Sigmoid colon (tissue), 7 donors: Measurements from ENCODE around the gene VPS33B. TPM values are rescaled to one million over a fixed set of nuclear protein-coding genes. Genes with fewer than 3 reads are reported as not detected.

Experiments
- DNase-seq: peaks from one replicate; pipeline ENCODE4 v3.0.0-alpha.2; 2019
- H3K27ac ChIP-seq, 4 donors: fragments of 200-600 bp; sonication (generic); one replicate each; pipeline ENCODE4 v1.5.1; 2016 to 2019; ENCODE audit warnings: mild to moderate bottlenecking in 1 of 4
- H3K27me3 ChIP-seq, 3 donors: fragments of 200-600 bp; sonication (generic); one replicate each; pipeline ENCODE4 v1.5.1; 2019; ENCODE audit warnings: mild to moderate bottlenecking in 1 of 3
- H3K36me3 ChIP-seq, 4 donors: fragments of 200-600 bp; sonication (generic); one replicate each; pipeline ENCODE4 v1.5.1; 2016 to 2019
- H3K4me1 ChIP-seq, 4 donors: fragments of 200-600 bp; sonication (generic); one replicate each; pipeline ENCODE4 v1.5.1; 2017 to 2019
- H3K4me3 ChIP-seq, 4 donors: fragments of 200-600 bp; sonication (generic); one replicate each; pipeline ENCODE4 v1.5.1; 2017 to 2019; ENCODE audit warnings: mild to moderate bottlenecking in 2 of 4, moderate library complexity in 1 of 4
- H3K9me3 ChIP-seq, 4 donors: fragments of 200-600 bp in 3 of 4; sonication (generic) in 3 of 4; one replicate each; pipeline versions ENCODE4 v1.5.1 to v1.6.1; 2013 to 2019
- CTCF ChIP-seq, 4 experiments: fragments of 450-650 bp in 3 of 4; fragments of 200-600 bp in 1 of 4; IDR thresholded peaks; one replicate each; pipeline ENCODE4 v1.5.1; 2016 to 2019; ENCODE audit warnings: antibody characterized with exemption in 4 of 4, mild to moderate bottlenecking in 3 of 4, moderate library complexity in 2 of 4
- EP300 ChIP-seq, 4 donors: sonication (generic); formaldehyde crosslinking; IDR thresholded peaks; one replicate each; pipeline ENCODE4 v1.6.1; 2017; ENCODE audit warnings: antibody characterized with exemption in 4 of 4
- POLR2A ChIP-seq, 2 donors: fragments of 450-650 bp; IDR thresholded peaks; one replicate each; pipeline ENCODE4 v1.6.1; 2016; ENCODE audit warnings: antibody characterized with exemption in 2 of 2, mild to moderate bottlenecking in 2 of 2, moderate library complexity in 2 of 2
- POLR2AphosphoS5 ChIP-seq, 4 donors: sonication (generic); formaldehyde crosslinking; IDR thresholded peaks; one replicate each; pipeline ENCODE4 v1.6.1; 2017; ENCODE audit warnings: antibody characterized with exemption in 4 of 4
- WGBS, 2 donors: extraction: QIAGEN DNeasy Blood & Tissue Kit; methylation state at CpG; one replicate each; pipeline ENCODE4 v1.1.7; 2013; 5-methylcytosine and 5-hydroxymethylcytosine counted together
- intact Hi-C: fragments of 100-400 bp; cut with DNase I; formaldehyde crosslinking; loops from one replicate; pipeline ENCODE4 v1.15.1; 2023
- polyA plus RNA-seq, 3 donors: library from polyadenylated mRNA; stranded (reverse); fragments of 200-250 nt; gene quantifications; one replicate each; pipeline ENCODE4 v1.2.3, GENCODE V29; 2013
- total RNA-seq, 4 donors: library from RNA; depleted of rRNA; stranded (reverse); fragments of >200 nt; gene quantifications; one replicate each; pipeline ENCODE4 v1.1.0, GENCODE V29; 2016
- donor health status: healthy with polysubstance abuse.
- donor health status: Bipolar disorder and iron deficiency.
- donor health status: healthy.

Gene VPS33B
- total and polyA plus RNA-seq, 7 donors = 6.6 to 13.4 (median 8.3) TPM

GRCh38 chr15:91027677-91028076 lies 5.3 kb upstream of the VPS33B start:
- intact Hi-C loops = no loop called here
- no peak for TF ChIP-seq CTCF (IDR thresholded peaks at IDR 0.05)
- no peak for TF ChIP-seq POLR2A (IDR thresholded peaks at IDR 0.05)
- TF ChIP-seq EP300 (IDR thresholded peaks at IDR 0.05) = no peak
- no peak for TF ChIP-seq POLR2AphosphoS5 (IDR thresholded peaks at IDR 0.05)
- no peak overlapping the region for H3K27ac ChIP-seq
- WGBS, 2 donors = 24 to 71% methylated on average over 1 of the region's 1 CpG
- H3K27me3 ChIP-seq = no peaks in the 10 kb centered on the region
- H3K36me3 ChIP-seq = no peaks in the 10 kb centered on the region
- H3K9me3 ChIP-seq = no peaks in the 10 kb centered on the region
- H3K4me1 ChIP-seq = peaks cover 0 to 4% (median 0%) of the 10 kb centered on the region in 4 donors
- DNase-seq = no peak
- H3K4me3 ChIP-seq = no peak overlapping the region

GRCh38 chr15:91023720-91024119 lies 1.3 kb upstream of the VPS33B start:
- Histone ChIP-seq H3K4me1 (peaks cover 0 to 22% (median 14%) of the 10 kb centered on the region in 4 donors), H3K4me3 (no peak overlapping the region), H3K36me3 (no peaks in the 10 kb centered on the region), H3K27ac (no peak overlapping the region), H3K9me3 (no peaks in the 10 kb centered on the region), H3K27me3 (no peaks in the 10 kb centered on the region)
- TF ChIP-seq EP300 (IDR thresholded peaks at IDR 0.05) (no peak), CTCF (IDR thresholded peaks at IDR 0.05) (no peak), POLR2AphosphoS5 (IDR thresholded peaks at IDR 0.05) (no peak), POLR2A (IDR thresholded peaks at IDR 0.05) (no peak)
- DNase-seq = no peak
- intact Hi-C loops = loop anchor here (2.0 kb wide), 1 partner anchor 29 kb away; the partner anchor contains the start of gene PRC1
- 90 to 94% methylated on average over 7 of the region's 7 CpGs for WGBS, 2 donors

GRCh38 chr15:91022832-91023129 lies 387 bp upstream of the VPS33B start:
- intact Hi-C loops = loop anchor here (2.0 kb wide), 1 partner anchor 28 kb away; the partner anchor contains the start of gene PRC1
- peak overlapping the region; percentile 73 to 95 (median 79) for H3K4me3 ChIP-seq
- WGBS, 2 donors = 18 to 29% methylated on average over 1 of the region's 1 CpG
- peak overlapping the region; percentile 69 to 81 (median 75) for H3K27ac ChIP-seq
- no peak for TF ChIP-seq CTCF (IDR thresholded peaks at IDR 0.05)
- no peaks in the 10 kb centered on the region for H3K36me3 ChIP-seq
- H3K9me3 ChIP-seq = no peaks in the 10 kb centered on the region
- peaks cover 0 to 22% (median 14%) of the 10 kb centered on the region in 4 donors for H3K4me1 ChIP-seq
- H3K27me3 ChIP-seq = no peaks in the 10 kb centered on the region
- no peak for DNase-seq

- 3 to 17% methylated on average over 4 of the region's 4 CpGs for WGBS, 2 donors
- Histone ChIP-seq H3K4me3 (peak overlapping the region; percentile 73 to 95 (median 79)), H3K9me3 (no peaks in the 10 kb centered on the region), H3K27me3 (no peaks in the 10 kb centered on the region), H3K27ac (peak overlapping the region in 3 of 4 donors; percentile 69 to 81 (median 80)), H3K4me1 (peaks cover 0 to 22% (median 14%) of the 10 kb centered on the region in 4 donors), H3K36me3 (peaks cover 0 to 4% (median 0%) of the 10 kb centered on the region in 4 donors)
- TF ChIP-seq POLR2A (IDR thresholded peaks at IDR 0.05) (no peak), EP300 (IDR thresholded peaks at IDR 0.05) (no peak), POLR2AphosphoS5 (IDR thresholded peaks at IDR 0.05) (no peak), CTCF (IDR thresholded peaks at IDR 0.05) (no peak)
- DNase-seq = no peak
- intact Hi-C loops = loop anchor here (2.0 kb wide), 1 partner anchor 27 kb away; the partner anchor contains the start of gene PRC1
These were observed 799 bp downstream of the VPS33B start for GRCh38 chr15:91021516-91022074.

- TF ChIP-seq POLR2A (IDR thresholded peaks at IDR 0.05) (no peak), POLR2AphosphoS5 (IDR thresholded peaks at IDR 0.05) (no peak), EP300 (IDR thresholded peaks at IDR 0.05) (no peak), CTCF (IDR thresholded peaks at IDR 0.05) (no peak)
- H3K27me3 ChIP-seq = no peaks in the 10 kb centered on the region
- H3K9me3 ChIP-seq = no peaks in the 10 kb centered on the region
- no peak overlapping the region for H3K4me3 ChIP-seq
- DNase-seq = no peak
- intact Hi-C loops = no loop called here
- H3K27ac ChIP-seq = no peak overlapping the region
- peaks cover 0 to 21% (median 14%) of the 10 kb centered on the region in 4 donors for H3K4me1 ChIP-seq
- 79 to 82% methylated on average over 3 of the region's 3 CpGs for WGBS, 2 donors
- H3K36me3 ChIP-seq = peaks cover 0 to 36% (median 6%) of the 10 kb centered on the region in 4 donors
These were observed 4.2 kb downstream of the VPS33B start for GRCh38 chr15:91018158-91018557.
